Measurements from ENCODE around the gene OR2A2. TPM values are rescaled to one million over a fixed set of nuclear protein-coding genes. Genes with fewer than 3 reads are reported as not detected.

Gene OR2A2
- total and polyA plus RNA-seq, 2 donors (not counting 1 experiment from before 2014, with no cell fraction given), result not detected

DNA sequence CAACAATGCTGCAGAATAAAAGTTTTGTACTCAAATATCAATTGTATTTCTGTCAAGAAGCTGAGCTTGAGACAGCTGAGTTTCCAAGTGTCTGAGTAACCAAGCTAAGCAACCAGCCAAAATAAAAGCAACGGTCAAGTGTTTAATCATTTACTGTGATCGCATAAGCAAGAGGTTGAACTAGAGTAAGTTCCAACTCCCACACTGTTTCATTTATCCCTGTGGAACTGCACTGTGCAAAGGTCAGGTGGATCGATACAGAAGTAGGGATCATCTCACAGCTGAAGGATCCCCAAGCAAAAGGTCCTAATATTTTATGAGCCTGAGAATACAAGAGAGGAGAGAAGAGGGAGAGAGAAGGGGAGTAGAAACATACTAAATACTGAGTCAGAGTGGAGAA, 35.0 kb downstream of the OR2A2 start:
- Histone ChIP-seq H2AFZ (ENCODE audit: insufficient read depth, low read depth, low read length, poor library complexity, severe bottlenecking) (no peak overlapping the region), H4K20me1 (ENCODE audit: control insufficient read depth, insufficient read depth, low read length, poor library complexity, severe bottlenecking) (no peaks in the 10 kb centered on the region), H3K27me3 (replicated peaks in 1 of 4; ENCODE audit: control extremely low read depth in 1 of 4, control insufficient read depth in 3 of 4, insufficient read depth in 4 of 4, low read length in 3 of 4) (peaks cover 0 to 2% (median 0%) of the 10 kb centered on the region in 4 experiments), H3K36me3 (replicated peaks in 1 of 2; ENCODE audit: control extremely low read depth in 1 of 2, control insufficient read depth in 1 of 2, extremely low read depth in 1 of 2, insufficient read depth in 2 of 2, low read length in 1 of 2) (no peaks in the 10 kb centered on the region), H3K4me2 (replicated peaks; ENCODE audit: low read depth, low read length, poor library complexity, severe bottlenecking) (no peak overlapping the region), H3K4me3 (ENCODE audit: control extremely low read depth in 1 of 5, extremely low read depth in 1 of 5, insufficient read depth in 1 of 5, low read depth in 2 of 5, low read length in 4 of 5) (no peak overlapping the region), H3K9me3 (ENCODE audit: control extremely low read depth in 1 of 3, control insufficient read depth in 2 of 3, insufficient read depth in 1 of 3, low read length in 2 of 3) (peaks cover 0 to 14% (median 13%) of the 10 kb centered on the region in 3 donors), H3K79me2 (ENCODE audit: control insufficient read depth, insufficient read depth, low read length) (no peaks in the 10 kb centered on the region), H3K9ac (ENCODE audit: low read length) (no peak overlapping the region), H3K4me1 (ENCODE audit: control insufficient read depth in 2 of 2, insufficient read depth in 2 of 2, low read length in 2 of 2) (no peaks in the 10 kb centered on the region), H3K27ac (ENCODE audit: low read length in 2 of 2) (no peak overlapping the region)
- WGBS (ENCODE audit: insufficient coverage), result 83% methylated on average over 1 of the region's 3 CpGs
- ChIA-PET POLR2A (no interaction called here), CTCF (no interaction called here)
- Mint-ChIP-seq H3K4me3 (no peak overlapping the region), H3K9me3 (ENCODE audit: insufficient read depth) (peaks cover 11% of the 10 kb centered on the region), H3K4me1 (no peaks in the 10 kb centered on the region), H3K27me3 (peaks cover 3% of the 10 kb centered on the region), H3K27ac (no peak overlapping the region)
- DNase-seq (no peak), ATAC-seq (ENCODE audit: low read depth) (no peak)
- intact Hi-C loops (cut with micrococcal nuclease), result no loop called here
- no peak for TF ChIP-seq EZH2 (IDR thresholded peaks at IDR 0.05; ENCODE audit: borderline replicate concordance, insufficient read depth, low read depth, low read length, poor library complexity, severe bottlenecking)
- TF ChIP-seq, protein P1, sequence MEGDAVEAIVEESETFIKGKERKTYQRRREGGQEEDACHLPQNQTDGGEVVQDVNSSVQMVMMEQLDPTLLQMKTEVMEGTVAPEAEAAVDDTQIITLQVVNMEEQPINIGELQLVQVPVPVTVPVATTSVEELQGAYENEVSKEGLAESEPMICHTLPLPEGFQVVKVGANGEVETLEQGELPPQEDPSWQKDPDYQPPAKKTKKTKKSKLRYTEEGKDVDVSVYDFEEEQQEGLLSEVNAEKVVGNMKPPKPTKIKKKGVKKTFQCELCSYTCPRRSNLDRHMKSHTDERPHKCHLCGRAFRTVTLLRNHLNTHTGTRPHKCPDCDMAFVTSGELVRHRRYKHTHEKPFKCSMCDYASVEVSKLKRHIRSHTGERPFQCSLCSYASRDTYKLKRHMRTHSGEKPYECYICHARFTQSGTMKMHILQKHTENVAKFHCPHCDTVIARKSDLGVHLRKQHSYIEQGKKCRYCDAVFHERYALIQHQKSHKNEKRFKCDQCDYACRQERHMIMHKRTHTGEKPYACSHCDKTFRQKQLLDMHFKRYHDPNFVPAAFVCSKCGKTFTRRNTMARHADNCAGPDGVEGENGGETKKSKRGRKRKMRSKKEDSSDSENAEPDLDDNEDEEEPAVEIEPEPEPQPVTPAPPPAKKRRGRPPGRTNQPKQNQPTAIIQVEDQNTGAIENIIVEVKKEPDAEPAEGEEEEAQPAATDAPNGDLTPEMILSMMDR (IDR thresholded peaks at IDR 0.05), result no peak

DNA sequence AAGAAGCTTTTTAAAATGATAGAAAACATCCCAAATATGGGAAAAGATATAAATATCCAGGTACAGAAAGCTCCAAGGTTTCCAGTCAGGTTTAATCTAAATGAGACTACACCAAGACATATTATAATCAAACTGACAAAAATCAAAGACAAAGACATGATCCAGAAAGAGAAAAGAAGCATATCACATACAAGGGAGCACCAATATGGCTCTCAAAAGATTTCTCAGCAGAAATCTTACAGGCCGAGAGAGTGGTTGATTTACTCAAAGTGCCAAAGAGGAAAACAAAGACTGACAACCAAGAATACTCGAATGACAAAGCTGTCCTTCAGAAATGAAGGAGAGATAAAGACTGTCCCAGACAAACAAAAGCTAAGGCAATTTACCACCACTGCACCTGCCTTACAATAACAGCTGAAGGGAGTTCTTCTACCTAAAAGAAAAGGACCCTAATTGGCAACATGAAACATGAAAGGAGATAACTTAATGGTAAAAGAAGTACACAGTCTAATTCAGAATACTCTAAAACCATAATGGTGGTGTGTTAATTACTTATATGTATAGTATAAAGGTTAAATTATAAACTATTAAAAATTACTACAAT, 38.9 kb downstream of the OR2A2 start:
- no peak overlapping the region for H3K4me2 ChIP-seq (replicated peaks; ENCODE audit: low read depth, low read length, poor library complexity, severe bottlenecking)
- no peak overlapping the region for H2AFZ ChIP-seq (ENCODE audit: insufficient read depth, low read depth, low read length, poor library complexity, severe bottlenecking)
- ChIA-PET POLR2A (no interaction called here), CTCF (no interaction called here)
- Mint-ChIP-seq H3K4me3 (no peak overlapping the region), H3K4me1 (no peaks in the 10 kb centered on the region), H3K9me3 (ENCODE audit: insufficient read depth) (peaks cover 17% of the 10 kb centered on the region), H3K27ac (no peak overlapping the region), H3K27me3 (peaks cover 10% of the 10 kb centered on the region)
- H4K20me1 ChIP-seq (ENCODE audit: control insufficient read depth, insufficient read depth, low read length, poor library complexity, severe bottlenecking), result no peaks in the 10 kb centered on the region
- H3K4me3 ChIP-seq (ENCODE audit: control extremely low read depth in 1 of 5, extremely low read depth in 1 of 5, insufficient read depth in 1 of 5, low read depth in 2 of 5, low read length in 4 of 5), result no peak overlapping the region
- WGBS (ENCODE audit: insufficient coverage), result no CpG with 5 or more reads among the region's 2 CpGs
- H3K27ac ChIP-seq (ENCODE audit: low read length in 2 of 2), result no peak overlapping the region
- no peak for DNase-seq
- no peaks in the 10 kb centered on the region for H3K36me3 ChIP-seq (replicated peaks in 1 of 2; ENCODE audit: control extremely low read depth in 1 of 2, control insufficient read depth in 1 of 2, extremely low read depth in 1 of 2, insufficient read depth in 2 of 2, low read length in 1 of 2)
- peaks cover 0 to 5% (median 0%) of the 10 kb centered on the region in 4 experiments for H3K27me3 ChIP-seq (replicated peaks in 1 of 4; ENCODE audit: control extremely low read depth in 1 of 4, control insufficient read depth in 3 of 4, insufficient read depth in 4 of 4, low read length in 3 of 4)
- H3K9me3 ChIP-seq (ENCODE audit: control extremely low read depth in 1 of 3, control insufficient read depth in 2 of 3, insufficient read depth in 1 of 3, low read length in 2 of 3), result peaks cover 5 to 20% (median 13%) of the 10 kb centered on the region in 3 donors
- H3K4me1 ChIP-seq (ENCODE audit: control insufficient read depth in 2 of 2, insufficient read depth in 2 of 2, low read length in 2 of 2), result no peaks in the 10 kb centered on the region
- ATAC-seq (ENCODE audit: low read depth), result no peak
- no peak for TF ChIP-seq EZH2 (IDR thresholded peaks at IDR 0.05; ENCODE audit: borderline replicate concordance, insufficient read depth, low read depth, low read length, poor library complexity, severe bottlenecking)
- TF ChIP-seq, protein P1 (IDR thresholded peaks at IDR 0.05), result no peak
- intact Hi-C loops (cut with micrococcal nuclease), result no loop called here
- H3K9ac ChIP-seq (ENCODE audit: low read length), result no peak overlapping the region
- H3K79me2 ChIP-seq (ENCODE audit: control insufficient read depth, insufficient read depth, low read length), result no peaks in the 10 kb centered on the region
